ENCODE measurements around the gene CPEB3. TPM values are rescaled to one million over a fixed set of nuclear protein-coding genes. Genes with fewer than 3 reads are reported as not detected.

Gene CPEB3
- total and polyA plus RNA-seq, 4 donors, result 1.1 to 5.1 (median 2.8) TPM

- DNase-seq (no peak), ATAC-seq (ENCODE audit: insufficient read depth, low FRiP score) (no peak)
- H3K9me3 ChIP-seq (ENCODE audit: control insufficient read depth in 4 of 4, insufficient read depth in 3 of 4, low read length in 3 of 4), result no peaks in the 10 kb centered on the region
- H3K36me3 ChIP-seq (ENCODE audit: control insufficient read depth in 4 of 4, insufficient read depth in 4 of 4, low read length in 4 of 4), result no peaks in the 10 kb centered on the region
- H3K27ac ChIP-seq (ENCODE audit: low read depth in 1 of 2, low read length in 1 of 2), result peak overlapping the region; percentile 77 to 78
- peaks cover 12 to 43% (median 26%) of the 10 kb centered on the region in 5 donors for H3K4me1 ChIP-seq (ENCODE audit: control insufficient read depth in 5 of 5, insufficient read depth in 5 of 5, low read length in 5 of 5)
- H3K4me3 ChIP-seq, result no peak overlapping the region
- TF ChIP-seq CTCF (IDR thresholded peaks at IDR 0.05; ENCODE audit: control extremely low read depth, extremely low read depth), result no peak
- no peaks in the 10 kb centered on the region for H3K27me3 ChIP-seq (ENCODE audit: control insufficient read depth in 3 of 3, insufficient read depth in 3 of 3, low read length in 2 of 3)
- H3K9ac ChIP-seq (ENCODE audit: insufficient read depth in 1 of 2, low read length in 2 of 2), result no peak overlapping the region
Measured at GRCh38 chr10:92125144-92125543, 165.7 kb downstream of the CPEB3 start.

GRCh38 chr10:92124616-92125143 lies 166.2 kb downstream of the CPEB3 start:
- Histone ChIP-seq H3K27ac (ENCODE audit: low read depth in 1 of 2, low read length in 1 of 2) (peak overlapping the region; percentile 77 to 78), H3K4me1 (ENCODE audit: control insufficient read depth in 5 of 5, insufficient read depth in 5 of 5, low read length in 5 of 5) (peaks cover 10 to 43% (median 26%) of the 10 kb centered on the region in 5 donors), H3K4me3 (no peak overlapping the region), H3K9me3 (ENCODE audit: control insufficient read depth in 4 of 4, insufficient read depth in 3 of 4, low read length in 3 of 4) (no peaks in the 10 kb centered on the region), H3K27me3 (ENCODE audit: control insufficient read depth in 3 of 3, insufficient read depth in 3 of 3, low read length in 2 of 3) (no peaks in the 10 kb centered on the region), H3K36me3 (ENCODE audit: control insufficient read depth in 4 of 4, insufficient read depth in 4 of 4, low read length in 4 of 4) (no peaks in the 10 kb centered on the region), H3K9ac (ENCODE audit: insufficient read depth in 1 of 2, low read length in 2 of 2) (no peak overlapping the region)
- TF ChIP-seq CTCF (IDR thresholded peaks at IDR 0.05; ENCODE audit: control extremely low read depth, extremely low read depth), result no peak
- peak; percentile 48 for ATAC-seq (ENCODE audit: insufficient read depth, low FRiP score)
- WGBS, 2 donors, result 34 to 51% methylated on average over 3 of the region's 3 CpGs
- DNase-seq, result peak; percentile 19 to 83 (median 65)

GRCh38 chr10:92124020-92124419 lies 166.9 kb downstream of the CPEB3 start:
- no peak overlapping the region for H3K9ac ChIP-seq (ENCODE audit: insufficient read depth in 1 of 2, low read length in 2 of 2)
- TF ChIP-seq CTCF (IDR thresholded peaks at IDR 0.05; ENCODE audit: control extremely low read depth, extremely low read depth), result no peak

More at GRCh38 chr10:92124020-92124419, 166.9 kb downstream of the CPEB3 start:
- 42 to 68% methylated on average over 1 of the region's 1 CpG for WGBS, 2 donors
- Histone ChIP-seq H3K9me3 (ENCODE audit: control insufficient read depth in 4 of 4, insufficient read depth in 3 of 4, low read length in 3 of 4) (no peaks in the 10 kb centered on the region), H3K4me1 (ENCODE audit: control insufficient read depth in 5 of 5, insufficient read depth in 5 of 5, low read length in 5 of 5) (peaks cover 12 to 43% (median 26%) of the 10 kb centered on the region in 5 donors), H3K27ac (ENCODE audit: low read depth in 1 of 2, low read length in 1 of 2) (peak overlapping the region in 1 of 2 donors; percentile 78), H3K27me3 (ENCODE audit: control insufficient read depth in 3 of 3, insufficient read depth in 3 of 3, low read length in 2 of 3) (no peaks in the 10 kb centered on the region), H3K36me3 (ENCODE audit: control insufficient read depth in 4 of 4, insufficient read depth in 4 of 4, low read length in 4 of 4) (no peaks in the 10 kb centered on the region), H3K4me3 (no peak overlapping the region)
- no peak for DNase-seq
- ATAC-seq (ENCODE audit: insufficient read depth, low FRiP score), result no peak
